BE2C (cell line): ENCODE data around the gene QSOX2.

Experiments
- DNase-seq: peaks from one replicate; pipeline ENCODE4 v3.0.0-alpha.2; 2020
- H3K27me3 ChIP-seq: fragments of 250-450 bp; sonication (Bioruptor Pico); 2 replicates; pipeline ENCODE4 v1.5.1; 2020; ENCODE audit warnings: mild to moderate bottlenecking
- H3K36me3 ChIP-seq: fragments of 250-450 bp; sonication (Bioruptor Pico); 2 replicates; pipeline ENCODE4 v1.5.1; 2020; ENCODE audit warnings: mild to moderate bottlenecking
- H3K4me1 ChIP-seq: fragments of 250-450 bp; sonication (Bioruptor Pico); 2 replicates; pipeline ENCODE4 v1.5.1; 2020
- H3K4me3 ChIP-seq: 2 replicates; pipeline ENCODE4 v1.5.1; 2011; ENCODE audit warnings: low read depth, low read length
- H3K9me3 ChIP-seq: fragments of 250-450 bp; sonication (Bioruptor Pico); 2 replicates; pipeline ENCODE4 v1.5.1; 2020
- CTCF ChIP-seq: IDR thresholded peaks from 2 replicates; pipeline ENCODE4 v1.5.1; 2012; ENCODE audit warnings: mild to moderate bottlenecking, low read depth, low read length

QSOX2 gene

GRCh38 chr9:136246849-136247550 lies 1.4 kb upstream of the QSOX2 start:
- TF ChIP-seq CTCF: no peak
- DNase-seq: no peak
- Histone ChIP-seq H3K4me1 (peaks cover 14% of the 10 kb centered on the region), H3K4me3 (no peak overlapping the region), H3K9me3 (no peaks in the 10 kb centered on the region), H3K27me3 (no peaks in the 10 kb centered on the region), H3K36me3 (peaks cover 7% of the 10 kb centered on the region)

- peaks cover 15% of the 10 kb centered on the region for H3K4me1 ChIP-seq
- no peak for DNase-seq
- H3K36me3 ChIP-seq: peaks cover 19% of the 10 kb centered on the region
- peak overlapping the region; percentile 83 for H3K4me3 ChIP-seq
- H3K9me3 ChIP-seq: no peaks in the 10 kb centered on the region
- no peaks in the 10 kb centered on the region for H3K27me3 ChIP-seq
- no peak for TF ChIP-seq CTCF
These were observed 718 bp downstream of the QSOX2 start for GRCh38 chr9:136244969-136245218.

- Histone ChIP-seq H3K36me3 (peaks cover 23% of the 10 kb centered on the region), H3K27me3 (no peaks in the 10 kb centered on the region), H3K9me3 (no peaks in the 10 kb centered on the region), H3K4me1 (peaks cover 20% of the 10 kb centered on the region), H3K4me3 (peak overlapping the region; percentile 83)
- no peak for TF ChIP-seq CTCF
- no peak for DNase-seq
These were observed 1.3 kb downstream of the QSOX2 start for GRCh38 chr9:136244122-136244968.

- Histone ChIP-seq H3K36me3 (peaks cover 23% of the 10 kb centered on the region), H3K4me3 (peak overlapping the region; percentile 83), H3K27me3 (no peaks in the 10 kb centered on the region), H3K9me3 (no peaks in the 10 kb centered on the region), H3K4me1 (peaks cover 20% of the 10 kb centered on the region)
- no peak for DNase-seq
- no peak for TF ChIP-seq CTCF
These were observed 2.0 kb downstream of the QSOX2 start for GRCh38 chr9:136243631-136244030.

GRCh38 chr9:136242918-136243525 lies 2.6 kb downstream of the QSOX2 start:
- Histone ChIP-seq H3K9me3 (no peaks in the 10 kb centered on the region), H3K27me3 (no peaks in the 10 kb centered on the region), H3K36me3 (peaks cover 23% of the 10 kb centered on the region), H3K4me1 (peaks cover 17% of the 10 kb centered on the region), H3K4me3 (peak overlapping the region; percentile 83)
- peak; percentile 43 for TF ChIP-seq CTCF
- peak; percentile 37 for DNase-seq

GRCh38 chr9:136242248-136242647 lies 3.4 kb downstream of the QSOX2 start:
- DNase-seq: no peak
- Histone ChIP-seq H3K9me3 (no peaks in the 10 kb centered on the region), H3K27me3 (no peaks in the 10 kb centered on the region), H3K4me3 (no peak overlapping the region), H3K4me1 (peaks cover 15% of the 10 kb centered on the region), H3K36me3 (peaks cover 27% of the 10 kb centered on the region)
- TF ChIP-seq CTCF: no peak
